Measurements from ENCODE around the gene ZFAND3.

- TF ChIP-seq EZH2 (IDR thresholded peaks at IDR 0.05; ENCODE audit: borderline replicate concordance) (no peak), EZH2phosphoT487 (IDR thresholded peaks at IDR 0.05; ENCODE audit: low read depth, severe bottlenecking, unreplicated experiment) (no peak)
- TF ChIP-seq, protein P1, sequence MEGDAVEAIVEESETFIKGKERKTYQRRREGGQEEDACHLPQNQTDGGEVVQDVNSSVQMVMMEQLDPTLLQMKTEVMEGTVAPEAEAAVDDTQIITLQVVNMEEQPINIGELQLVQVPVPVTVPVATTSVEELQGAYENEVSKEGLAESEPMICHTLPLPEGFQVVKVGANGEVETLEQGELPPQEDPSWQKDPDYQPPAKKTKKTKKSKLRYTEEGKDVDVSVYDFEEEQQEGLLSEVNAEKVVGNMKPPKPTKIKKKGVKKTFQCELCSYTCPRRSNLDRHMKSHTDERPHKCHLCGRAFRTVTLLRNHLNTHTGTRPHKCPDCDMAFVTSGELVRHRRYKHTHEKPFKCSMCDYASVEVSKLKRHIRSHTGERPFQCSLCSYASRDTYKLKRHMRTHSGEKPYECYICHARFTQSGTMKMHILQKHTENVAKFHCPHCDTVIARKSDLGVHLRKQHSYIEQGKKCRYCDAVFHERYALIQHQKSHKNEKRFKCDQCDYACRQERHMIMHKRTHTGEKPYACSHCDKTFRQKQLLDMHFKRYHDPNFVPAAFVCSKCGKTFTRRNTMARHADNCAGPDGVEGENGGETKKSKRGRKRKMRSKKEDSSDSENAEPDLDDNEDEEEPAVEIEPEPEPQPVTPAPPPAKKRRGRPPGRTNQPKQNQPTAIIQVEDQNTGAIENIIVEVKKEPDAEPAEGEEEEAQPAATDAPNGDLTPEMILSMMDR (IDR thresholded peaks at IDR 0.05; ENCODE audit: poor library complexity) = no peak
Measured at GRCh38 chr6:37867756-37868446, 48.4 kb downstream of the ZFAND3 start.

All from hepatocyte (in vitro differentiated cells).